Measurements from ENCODE around the gene SYTL3.
A peak's percentile ranks its signal among the peaks of the same experiment; 100 is the strongest.
"Not testable (repeated sequence)": the region's sequence is repeated elsewhere in the genome, so short reads cannot be mapped to it uniquely, and the experiment has no call there.

Gene SYTL3

GRCh38 chr6:158680015-158680414 lies 30.2 kb downstream of the SYTL3 start:
- in situ Hi-C loops (cut with MboI; ENCODE audit: low pct_unique_long_range_greater_than_20kb, low sequenced_read_pairs), result loop anchor here (25.0 kb wide), 1 partner anchor 468 kb away; no protein-coding TSS in a partner anchor
- no peak for DNase-seq

- in situ Hi-C loops (cut with MboI; ENCODE audit: low pct_unique_long_range_greater_than_20kb, low sequenced_read_pairs), result loop anchor here (25.0 kb wide), 1 partner anchor 468 kb away; no protein-coding TSS in a partner anchor
- no peak for DNase-seq
Observed at GRCh38 chr6:158680481-158680880, 30.6 kb downstream of the SYTL3 start.

GRCh38 chr6:158684311-158684710 lies 34.5 kb downstream of the SYTL3 start:
- DNase-seq, result no peak
- in situ Hi-C loops (cut with MboI; ENCODE audit: low pct_unique_long_range_greater_than_20kb, low sequenced_read_pairs), result loop anchor here (25.0 kb wide), 1 partner anchor 472 kb away; no protein-coding TSS in a partner anchor

- in situ Hi-C loops (cut with MboI; ENCODE audit: low pct_unique_long_range_greater_than_20kb, low sequenced_read_pairs), result loop anchor here (25.0 kb wide), 1 partner anchor 473 kb away; no protein-coding TSS in a partner anchor
Observed at GRCh38 chr6:158684745-158685324, 35.0 kb downstream of the SYTL3 start.

GRCh38 chr6:158686311-158686710 lies 36.5 kb downstream of the SYTL3 start:
- in situ Hi-C loops (cut with MboI; ENCODE audit: low pct_unique_long_range_greater_than_20kb, low sequenced_read_pairs), result loop anchor here (25.0 kb wide), 1 partner anchor 474 kb away; no protein-coding TSS in a partner anchor

More at GRCh38 chr6:158684745-158685324, 35.0 kb downstream of the SYTL3 start:
- DNase-seq, result no peak

GRCh38 chr6:158686791-158687381 lies 37.0 kb downstream of the SYTL3 start:
- DNase-seq, result peak; percentile 73
- in situ Hi-C loops (cut with MboI; ENCODE audit: low pct_unique_long_range_greater_than_20kb, low sequenced_read_pairs), result loop anchor here (25.0 kb wide), 1 partner anchor 475 kb away; no protein-coding TSS in a partner anchor

More at GRCh38 chr6:158686311-158686710, 36.5 kb downstream of the SYTL3 start:
- no peak for DNase-seq

GRCh38 chr6:158687506-158687905 lies 37.7 kb downstream of the SYTL3 start:
- in situ Hi-C loops (cut with MboI; ENCODE audit: low pct_unique_long_range_greater_than_20kb, low sequenced_read_pairs), result loop anchor here (25.0 kb wide), 1 partner anchor 475 kb away; no protein-coding TSS in a partner anchor
- peak; percentile 12 for DNase-seq

GRCh38 chr6:158688860-158689259 lies 39.0 kb downstream of the SYTL3 start:
- in situ Hi-C loops (cut with MboI; ENCODE audit: low pct_unique_long_range_greater_than_20kb, low sequenced_read_pairs), result loop anchor here (25.0 kb wide), 1 partner anchor 477 kb away; no protein-coding TSS in a partner anchor
- DNase-seq, result no peak

GRCh38 chr6:158694913-158695312 lies 45.1 kb downstream of the SYTL3 start:
- in situ Hi-C loops (cut with MboI; ENCODE audit: low pct_unique_long_range_greater_than_20kb, low sequenced_read_pairs), result loop anchor here (25.0 kb wide), 1 partner anchor 483 kb away; no protein-coding TSS in a partner anchor
- no peak for DNase-seq

- in situ Hi-C loops (cut with MboI; ENCODE audit: low pct_unique_long_range_greater_than_20kb, low sequenced_read_pairs), result loop anchor here (25.0 kb wide), 1 partner anchor 486 kb away; no protein-coding TSS in a partner anchor
- DNase-seq, result no peak
Observed at GRCh38 chr6:158697811-158698210, 48.0 kb downstream of the SYTL3 start.

GRCh38 chr6:158698931-158699330 lies 49.1 kb downstream of the SYTL3 start:
- DNase-seq, result no peak
- in situ Hi-C loops (cut with MboI; ENCODE audit: low pct_unique_long_range_greater_than_20kb, low sequenced_read_pairs), result loop anchor here (25.0 kb wide), 1 partner anchor 487 kb away; no protein-coding TSS in a partner anchor

- DNase-seq, result not testable (repeated sequence)
- in situ Hi-C loops (cut with MboI; ENCODE audit: low pct_unique_long_range_greater_than_20kb, low sequenced_read_pairs), result loop anchor here (25.0 kb wide), 2 partner anchors 261 to 411 kb away; no protein-coding TSS in a partner anchor
Observed at GRCh38 chr6:158701268-158701667, 51.4 kb downstream of the SYTL3 start.

- in situ Hi-C loops (cut with MboI; ENCODE audit: low pct_unique_long_range_greater_than_20kb, low sequenced_read_pairs), result loop anchor here (25.0 kb wide), 2 partner anchors 259 to 409 kb away; no protein-coding TSS in a partner anchor
- DNase-seq, result no peak
Observed at GRCh38 chr6:158703111-158703836, 53.4 kb downstream of the SYTL3 start.

GRCh38 chr6:158703837-158704822 lies 54.3 kb downstream of the SYTL3 start:
- in situ Hi-C loops (cut with MboI; ENCODE audit: low pct_unique_long_range_greater_than_20kb, low sequenced_read_pairs), result loop anchor here (25.0 kb wide), 2 partner anchors 258 to 408 kb away; no protein-coding TSS in a partner anchor
- peak; percentile 87 for DNase-seq

- in situ Hi-C loops (cut with MboI; ENCODE audit: low pct_unique_long_range_greater_than_20kb, low sequenced_read_pairs), result loop anchor here (25.0 kb wide), 2 partner anchors 257 to 407 kb away; no protein-coding TSS in a partner anchor
- DNase-seq, result no peak
Observed at GRCh38 chr6:158705386-158706126, 55.7 kb downstream of the SYTL3 start.

- in situ Hi-C loops (cut with MboI; ENCODE audit: low pct_unique_long_range_greater_than_20kb, low sequenced_read_pairs), result loop anchor here (25.0 kb wide), 2 partner anchors 256 to 406 kb away; no protein-coding TSS in a partner anchor
- DNase-seq, result peak; percentile 19
Observed at GRCh38 chr6:158706369-158706982, 56.6 kb downstream of the SYTL3 start.

All from KBM-7 (cell line).